GM12878 (cell line): ENCODE data around the gene NAP1L4. TPM values are rescaled to one million over a fixed set of nuclear protein-coding genes. Genes with fewer than 3 reads are reported as not detected.

Experiments
- ATAC-seq: fragments of 200-7000 bp; cut with Tn5 transposase; 3 replicates; pipeline ENCODE4 v1.9.1; 2020; ENCODE audit warnings: mild to moderate bottlenecking, moderate library complexity
- BruUV-seq: library from RNA; stranded (reverse); fragments of 400-500 nt; replicated peaks from 2 replicates; lab custom pipeline; 2021; lab: Mats Ljungman, UMichigan
- CTCF ChIA-PET: fragments of 300-600 bp; sonication (Branson Sonifier 250); formaldehyde crosslinking; extraction: SDS; loops from one replicate; lab custom pipeline; 2021; ENCODE audit warnings: inconsistent platforms; lab: Yijun Ruan, JAX
- POLR2A ChIA-PET: fragments of 350-600 bp; formaldehyde crosslinking; extraction: SDS; loops from one replicate; lab custom pipeline; 2021; ENCODE audit warnings: inconsistent platforms; lab: Charles Lee
- RAD21 ChIA-PET: fragments of 300-600 bp; sonication (Branson Sonifier 250); formaldehyde crosslinking; loops from one replicate; lab custom pipeline; 2023; ENCODE audit warnings: antibody characterized with exemption; ENCODE audit not compliant: unreplicated experiment; lab: Charles Lee
- SMC1A ChIA-PET: fragments of 300-600 bp; sonication (Branson Sonifier 250); formaldehyde crosslinking; loops from one replicate; lab custom pipeline; 2023; ENCODE audit not compliant: unreplicated experiment, uncharacterized antibody; lab: Charles Lee
- DNase-seq: peaks from one replicate; pipeline ENCODE4 v3.0.0-alpha.2; 2011; ENCODE audit warnings: low read depth, low spot score
- FAIRE-seq: peaks from 3 replicates; lab custom pipeline; 2011; peaks lifted over from hg19 to GRCh38; lab: Jason Lieb, UNC
- H2AFZ ChIP-seq: 2 replicates; pipeline ENCODE4 v1.6.0; 2011; ENCODE audit warnings: low read depth, low read length, control low read depth; ENCODE audit not compliant: control insufficient read depth
- H3K27ac ChIP-seq: 2 replicates; pipeline ENCODE4 v1.5.1; 2011; ENCODE audit warnings: control low read depth; ENCODE audit not compliant: control insufficient read depth, insufficient read depth
- H3K27me3 ChIP-seq, 2 experiments: replicated peaks in 1 of 2; 2 replicates each; pipeline versions ENCODE4 v1.6.0 to v1.6.1; 2011; ENCODE audit warnings: low read length in 1 of 2; ENCODE audit not compliant: control insufficient read depth in 2 of 2, insufficient read depth in 2 of 2
- H3K36me3 ChIP-seq, 2 experiments: 2 replicates each; pipeline ENCODE4 v1.5.1; 2011; ENCODE audit warnings: low read length in 1 of 2; ENCODE audit not compliant: control insufficient read depth in 2 of 2, insufficient read depth in 2 of 2
- H3K4me1 ChIP-seq: 2 replicates; pipeline ENCODE4 v1.6.1; 2011; ENCODE audit warnings: mild to moderate bottlenecking, low read length, moderate library complexity, mixed read lengths; ENCODE audit not compliant: control insufficient read depth, insufficient read depth
- H3K4me2 ChIP-seq: 2 replicates; pipeline ENCODE4 v1.6.0; 2011; ENCODE audit warnings: control low read depth; ENCODE audit not compliant: control insufficient read depth, insufficient read depth
- H3K4me3 ChIP-seq: fragments of 200-600 bp; sonication (generic); 2 replicates; pipeline ENCODE4 v1.5.1; 2016
- H3K79me2 ChIP-seq: 2 replicates; pipeline ENCODE4 v1.6.0; 2011; ENCODE audit warnings: low read length; ENCODE audit not compliant: control insufficient read depth, insufficient read depth
- H3K9ac ChIP-seq: 2 replicates; pipeline ENCODE4 v1.8.0; 2011; ENCODE audit warnings: low read length, control low read depth, mixed read lengths; ENCODE audit not compliant: control insufficient read depth, insufficient read depth
- H3K9me3 ChIP-seq: replicated peaks from 3 replicates; pipeline ENCODE4 v1.5.1; 2011; ENCODE audit warnings: mild to moderate bottlenecking, low read length; ENCODE audit not compliant: control insufficient read depth, insufficient read depth
- H4K20me1 ChIP-seq: 2 replicates; pipeline ENCODE4 v1.6.0; 2011; ENCODE audit not compliant: control insufficient read depth, insufficient read depth
- BCL11A ChIP-seq: IDR thresholded peaks from 2 replicates; pipeline ENCODE4 v1.6.1; 2011; ENCODE audit warnings: low read depth, low read length
- CBFB ChIP-seq: IDR thresholded peaks from 2 replicates; pipeline ENCODE4 v1.6.1; 2016; ENCODE audit warnings: antibody characterized with exemption, low read depth
- CREB1 ChIP-seq: IDR thresholded peaks from 2 replicates; pipeline ENCODE4 v1.6.1; 2012; ENCODE audit warnings: low read depth, mild to moderate bottlenecking, inconsistent platforms
- CTCF ChIP-seq, 3 experiments: IDR thresholded peaks in 2 of 3; conservative IDR thresholded peaks in 1 of 3; 2 replicates each; pipeline ENCODE4 v1.5.1; 2011; ENCODE audit warnings: low read depth in 3 of 3, low read length in 3 of 3, mild to moderate bottlenecking in 3 of 3, control low read depth in 2 of 3, moderate library complexity in 2 of 3, inconsistent platforms in 1 of 3, mixed read lengths in 1 of 3; ENCODE audit not compliant: control insufficient read depth in 2 of 3, insufficient read depth in 1 of 3; ENCODE audit errors: extremely low read depth in 1 of 3
- EGR1 ChIP-seq, 2 experiments: IDR thresholded peaks; 1 replicate in 1 of 2; 2 replicates in 1 of 2; pipeline ENCODE4 v1.6.1; 2011 to 2012; ENCODE audit warnings: low read depth in 2 of 2, low read length in 2 of 2, borderline replicate concordance in 1 of 2, mild to moderate bottlenecking in 1 of 2, moderate library complexity in 1 of 2
- GATAD2B ChIP-seq: fragments of 450-650 bp; conservative IDR thresholded peaks from 2 replicates; pipeline ENCODE4 v1.6.1; 2017; ENCODE audit warnings: low read depth, mild to moderate bottlenecking, moderate library complexity
- IKZF1 ChIP-seq: fragments of 450-650 bp; conservative IDR thresholded peaks from 2 replicates; pipeline ENCODE4 v1.6.1; 2017; ENCODE audit warnings: antibody characterized with exemption, mild to moderate bottlenecking
- IKZF2 ChIP-seq, 2 experiments: fragments of 450-650 bp; IDR thresholded peaks; 2 replicates each; pipeline ENCODE4 v1.6.1; 2017; ENCODE audit warnings: mild to moderate bottlenecking in 2 of 2, moderate library complexity in 2 of 2
- JUNB ChIP-seq: IDR thresholded peaks from 2 replicates; pipeline ENCODE4 v1.6.1; 2016; ENCODE audit warnings: antibody characterized with exemption, mild to moderate bottlenecking
- KLF5 ChIP-seq: fragments of 450-650 bp; IDR thresholded peaks from 2 replicates; pipeline ENCODE4 v1.6.1; 2014; ENCODE audit warnings: mild to moderate bottlenecking; ENCODE audit not compliant: partially characterized antibody
- MAX ChIP-seq: IDR thresholded peaks from 2 replicates; pipeline ENCODE4 v1.6.1; 2012; ENCODE audit warnings: low read depth, low read length, improper control_type of control experiment
- MEF2B ChIP-seq: fragments of 450-650 bp; IDR thresholded peaks from 2 replicates; pipeline ENCODE4 v1.6.1; 2018; ENCODE audit warnings: mild to moderate bottlenecking, moderate library complexity; ENCODE audit not compliant: partially characterized antibody, poor library complexity, severe bottlenecking
- MTA2 ChIP-seq: fragments of 450-650 bp; IDR thresholded peaks from 2 replicates; pipeline ENCODE4 v1.6.1; 2016; ENCODE audit warnings: low read depth, mild to moderate bottlenecking, moderate library complexity
- NR2F1 ChIP-seq: fragments of 450-650 bp; conservative IDR thresholded peaks from 2 replicates; pipeline ENCODE4 v1.6.1; 2017; ENCODE audit warnings: mild to moderate bottlenecking
- PAX5 ChIP-seq: IDR thresholded peaks from 2 replicates; pipeline ENCODE4 v1.6.1; 2011; ENCODE audit warnings: low read depth, low read length, borderline replicate concordance
- RUNX3 ChIP-seq: IDR thresholded peaks from 2 replicates; pipeline ENCODE4 v1.6.1; 2012; ENCODE audit warnings: low read length, inconsistent platforms
- SPI1 ChIP-seq: IDR thresholded peaks from 2 replicates; pipeline ENCODE4 v1.6.1; 2011; ENCODE audit warnings: low read depth, mild to moderate bottlenecking, low read length, moderate library complexity, borderline replicate concordance; ENCODE audit not compliant: insufficient read depth
- WGBS: methylation state at CpG from one replicate; pipeline ENCODE4 v1.1.6; 2016; ENCODE audit warnings: low lambda C conversion rate; ENCODE audit not compliant: insufficient replicate concordance, insufficient coverage; ENCODE audit errors: missing lambda C conversion rate; 5-methylcytosine and 5-hydroxymethylcytosine counted together
- in situ Hi-C: fragments of 300-500 bp; cut with MboI; formaldehyde crosslinking; loops from 9 replicates; pipeline ENCODE4 v1.14.3; 2018; ENCODE audit warnings: mixed read lengths
- intact Hi-C: fragments of 100-400 bp; cut with micrococcal nuclease; formaldehyde crosslinking; loops from one replicate; pipeline ENCODE4 v1.14.2; 2022; ENCODE audit not compliant: unreplicated experiment
- polyA plus RNA-seq, 11 experiments: library from polyadenylated mRNA; depleted of rRNA in 4 of 11; unstranded in 6 of 11; stranded (reverse) in 5 of 11; fragments of >200 nt; fragmentation: Nextera tagmentation in 4 of 11; fragmentation: Illumina TruSeq in 1 of 11; extraction: Ambion mirVana in 4 of 11; extraction: Trizol in 1 of 11; gene quantifications; 1 replicate in 1 of 11; 2 replicates in 10 of 11; pipeline versions ENCODE4 v1.2.1 to v1.2.3, GENCODE V29; 2011 to 2016; ENCODE audit warnings: inconsistent platforms in 2 of 11, missing spikeins in 2 of 11, low read depth in 1 of 11
- total RNA-seq, 4 experiments: library from RNA; depleted of rRNA in 3 of 4; stranded (reverse); fragments of >200 nt in 3 of 4; fragmentation: Illumina TruSeq in 1 of 4; extraction: Trizol in 1 of 4; gene quantifications; 2 replicates each; pipeline versions ENCODE4 v1.2.1 to v1.2.3, GENCODE V29; 2013 to 2021
- TF ChIP-seq, protein P1 (sequence below): fragments of 450-650 bp; IDR thresholded peaks from 2 replicates; pipeline ENCODE4 v1.6.1; 2018; ENCODE audit warnings: borderline replicate concordance, mild to moderate bottlenecking; ENCODE audit not compliant: partially characterized antibody

NAP1L4 gene
- total and polyA plus RNA-seq, 10 of the 15 experiments (the other 5 are each of a cell fraction or from before 2014, with no cell fraction given), result 24.8 to 198 (median 114) TPM

DNA sequence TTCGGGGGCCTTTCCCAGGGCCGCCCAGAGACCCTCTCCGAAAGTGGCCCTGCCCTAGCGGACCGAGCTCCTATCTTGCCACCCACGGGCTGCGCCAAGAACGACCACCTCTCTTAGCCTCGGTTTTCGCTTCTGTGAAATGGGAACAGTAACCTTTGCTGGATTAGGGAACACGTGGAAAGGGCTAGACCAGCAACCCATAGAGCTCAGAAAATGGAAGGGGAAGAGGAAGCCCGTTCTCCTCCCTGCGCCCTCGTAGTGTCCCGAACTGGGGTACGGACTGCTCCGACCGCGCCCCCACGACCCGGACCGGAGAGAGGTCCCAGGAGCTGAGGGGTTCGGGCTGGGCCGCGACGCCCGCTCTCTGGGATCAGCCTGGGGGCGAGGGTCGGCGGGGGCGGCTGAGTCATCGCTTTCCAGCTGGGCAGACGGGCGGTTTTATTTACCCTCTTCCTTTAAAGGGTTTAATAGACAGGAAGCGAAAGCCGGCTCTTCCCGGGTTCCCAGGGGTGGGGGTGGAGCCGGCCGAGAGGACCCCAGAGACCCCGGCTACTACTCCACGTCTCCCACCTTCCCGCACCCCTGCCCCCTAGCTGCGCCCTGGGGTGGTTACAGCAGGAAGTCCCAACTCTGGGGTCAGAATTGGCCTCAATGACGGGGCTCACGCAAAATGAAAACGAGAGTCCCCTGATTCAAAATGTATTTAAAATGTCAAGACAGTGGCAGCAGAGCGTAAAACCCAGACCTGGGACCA is 62.0 kb downstream of the NAP1L4 start:
- H3K4me3 ChIP-seq, result peak overlapping the region; percentile 62
- peak overlapping the region; percentile 95 for H3K4me2 ChIP-seq
- H3K4me1 ChIP-seq, result peaks cover 21% of the 10 kb centered on the region
- H3K9ac ChIP-seq, result peak overlapping the region; percentile 35; the same call in 1 of the 2 replicates
- RAD21 ChIA-PET, result interaction anchor here (1.0 to 2.3 kb wide), 5 partner anchors 27 to 398 kb away, joined by 3 to 14 read pairs (median 9); no protein-coding TSS in a partner anchor
- no peak for FAIRE-seq
- peaks cover 3 to 15% of the 10 kb centered on the region in 2 experiments for H3K27me3 ChIP-seq
- no TSS peak for BruUV-seq
- in situ Hi-C loops, result no loop called here
- 3% methylated on average over 47 of the region's 47 CpGs for WGBS
- ATAC-seq, result peak; percentile 57
- CTCF ChIA-PET, result interaction anchor here (0.6 to 2.9 kb wide), 23 partner anchors 12 to 397 kb away, joined by 3 to 25 read pairs (median 5); a partner anchor contains a TSS
- H2AFZ ChIP-seq, result peak overlapping the region; percentile 51
- peak; percentile 11 for DNase-seq
- intact Hi-C loops, result loop anchor here (2.0 to 10.0 kb wide), 3 partner anchors 37 to 397 kb away; no protein-coding TSS in a partner anchor
- H3K79me2 ChIP-seq, result no peaks in the 10 kb centered on the region
- no peaks in the 10 kb centered on the region for H3K36me3 ChIP-seq
- H3K27ac ChIP-seq, result no peak overlapping the region
- POLR2A ChIA-PET, result interaction anchor here (0.6 to 2.1 kb wide), 4 partner anchors 11 to 38 kb away, joined by 3 to 8 read pairs (median 4); a partner anchor contains a TSS
- SMC1A ChIA-PET, result interaction anchor here (1.1 to 2.0 kb wide), 2 partner anchors 37 to 397 kb away, joined by 4 to 14 read pairs; no protein-coding TSS in a partner anchor
- no peaks in the 10 kb centered on the region for H3K9me3 ChIP-seq
- H4K20me1 ChIP-seq, result no peaks in the 10 kb centered on the region
- TF ChIP-seq KLF5, result no peak
- no peak for TF ChIP-seq MAX
- TF ChIP-seq RUNX3, result 0 out of 2 replicates have a peak, but pooled peaks have one; percentile 12
- 0 out of 2 replicates have a peak, but pooled peaks have one; percentile 1 for TF ChIP-seq SPI1
- peak; percentile 16 to 30; a peak in 1 of 4 replicates for TF ChIP-seq IKZF2 (IDR thresholded peaks at IDR 0.05)
- peak; percentile 41; the same call in 1 of the 2 replicates for TF ChIP-seq PAX5
- TF ChIP-seq CTCF (IDR thresholded peaks at IDR 0.05 in 2 of 3, conservative IDR thresholded peaks at IDR 0.05 in 1 of 3; ENCODE audit: control insufficient read depth in 2 of 3, extremely low read depth in 1 of 3, insufficient read depth in 1 of 3, low read depth in 3 of 3, low read length in 3 of 3), result peak in 2 of 3 experiments; percentile 49 to 59; a peak in 5 of 6 replicates
- TF ChIP-seq CREB1, result peak; percentile 41; the same call in 1 of the 2 replicates
- TF ChIP-seq BCL11A, result no peak
- TF ChIP-seq EGR1 (IDR thresholded peaks at IDR 0.05; ENCODE audit: borderline replicate concordance in 1 of 2, low read depth in 2 of 2, low read length in 2 of 2), result peak in 1 of 2 experiments; percentile 55; a peak in 1 of 3 replicates
- TF ChIP-seq MEF2B, result peak; percentile 34
- peak; percentile 26; the same call in 1 of the 2 replicates for TF ChIP-seq NR2F1
- TF ChIP-seq JUNB, result peak; percentile 15; the same call in 1 of the 2 replicates
- TF ChIP-seq IKZF1, result 0 out of 2 replicates have a peak, but pooled peaks have one; percentile 3
- TF ChIP-seq GATAD2B, result 0 out of 2 replicates have a peak, but pooled peaks have one; percentile 10
- TF ChIP-seq CBFB, result peak; percentile 45; the same call in 1 of the 2 replicates
- 0 out of 2 replicates have a peak, but pooled peaks have one; percentile 15 for TF ChIP-seq MTA2
- TF ChIP-seq, protein P1, sequence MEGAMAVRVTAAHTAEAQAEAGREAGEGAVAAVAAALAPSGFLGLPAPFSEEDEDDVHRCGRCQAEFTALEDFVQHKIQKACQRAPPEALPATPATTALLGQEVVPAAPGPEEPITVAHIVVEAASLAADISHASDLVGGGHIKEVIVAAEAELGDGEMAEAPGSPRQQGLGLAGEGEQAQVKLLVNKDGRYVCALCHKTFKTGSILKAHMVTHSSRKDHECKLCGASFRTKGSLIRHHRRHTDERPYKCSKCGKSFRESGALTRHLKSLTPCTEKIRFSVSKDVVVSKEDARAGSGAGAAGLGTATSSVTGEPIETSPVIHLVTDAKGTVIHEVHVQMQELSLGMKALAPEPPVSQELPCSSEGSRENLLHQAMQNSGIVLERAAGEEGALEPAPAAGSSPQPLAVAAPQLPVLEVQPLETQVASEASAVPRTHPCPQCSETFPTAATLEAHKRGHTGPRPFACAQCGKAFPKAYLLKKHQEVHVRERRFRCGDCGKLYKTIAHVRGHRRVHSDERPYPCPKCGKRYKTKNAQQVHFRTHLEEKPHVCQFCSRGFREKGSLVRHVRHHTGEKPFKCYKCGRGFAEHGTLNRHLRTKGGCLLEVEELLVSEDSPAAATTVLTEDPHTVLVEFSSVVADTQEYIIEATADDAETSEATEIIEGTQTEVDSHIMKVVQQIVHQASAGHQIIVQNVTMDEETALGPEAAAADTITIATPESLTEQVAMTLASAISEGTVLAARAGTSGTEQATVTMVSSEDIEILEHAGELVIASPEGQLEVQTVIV, result no peak
